ENCODE results near the gene BTBD19.
"Not testable (repeated sequence)": the region's sequence is repeated elsewhere in the genome, so short reads cannot be mapped to it uniquely, and the experiment has no call there.

DNA sequence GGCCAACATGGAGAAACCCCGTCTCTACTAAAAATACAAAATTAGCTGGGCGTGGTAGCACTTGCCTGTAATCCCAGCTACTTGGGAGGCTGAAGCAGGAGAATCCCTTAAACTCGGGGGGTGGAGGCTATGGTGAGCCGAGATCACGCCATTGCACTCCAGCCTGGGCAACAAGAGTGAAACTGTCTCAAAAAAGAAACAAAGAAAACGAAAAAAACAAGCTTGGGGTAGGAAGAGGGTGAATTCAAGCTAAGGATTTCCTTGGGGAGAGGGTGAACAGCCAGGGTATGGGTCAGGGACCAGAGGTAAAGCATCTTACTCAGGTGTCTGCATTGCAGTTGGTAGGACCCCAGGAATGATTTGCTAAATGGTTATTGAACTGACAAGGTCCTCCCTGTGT is 41.9 kb upstream of the BTBD19 start:
- TF ChIP-seq POLR2A (IDR thresholded peaks at IDR 0.05; ENCODE audit: low read depth, low read length) = 0 out of 2 replicates have a peak, but pooled peaks have one; percentile 18
- not testable (repeated sequence) for TF ChIP-seq TAF1 (IDR thresholded peaks at IDR 0.05; ENCODE audit: borderline replicate concordance, low read depth, low read length); POLR2AphosphoS5 (IDR thresholded peaks at IDR 0.05; ENCODE audit: low read depth, low read length)
